SU-DHL-6 (cell line): ENCODE results near the gene TMEM267.

Experiments
- EZH2phosphoT487 ChIP-seq: fragments of 200-600 bp; sonication (generic), shearing (Covaris generic); conservative IDR thresholded peaks from 2 replicates; pipeline ENCODE4 v1.6.1; 2018; ENCODE audit warnings: mild to moderate bottlenecking, antibody characterized with exemption, low read length, moderate library complexity, mixed read lengths
- TF ChIP-seq, protein P1 (sequence below): fragments of 200-600 bp; sonication (generic); IDR thresholded peaks from one replicate; pipeline ENCODE4 v1.5.1; 2017; ENCODE audit warnings: antibody characterized with exemption, mild to moderate bottlenecking, low read length, moderate library complexity; ENCODE audit not compliant: insufficient read depth, poor library complexity, severe bottlenecking

DNA sequence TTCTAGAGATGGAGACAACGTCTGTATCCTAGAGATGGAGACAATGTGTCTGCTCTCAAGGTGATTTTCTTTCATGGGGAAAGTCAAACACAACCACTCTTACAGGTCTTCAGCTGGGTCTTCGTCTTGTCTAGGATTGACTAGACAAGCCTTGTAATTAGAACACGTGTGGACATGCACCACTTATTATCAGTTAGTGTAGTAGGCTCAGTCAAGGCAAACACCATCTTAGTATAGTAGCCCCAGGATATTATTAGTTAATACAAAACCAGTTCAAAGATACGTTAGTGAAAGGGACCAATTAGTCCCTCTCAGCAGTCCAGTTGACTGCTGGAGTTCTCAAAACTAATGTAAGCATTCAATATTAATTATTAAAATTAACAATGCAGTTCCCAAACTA is 56.4 kb downstream of the TMEM267 start:
- TF ChIP-seq, protein P1, sequence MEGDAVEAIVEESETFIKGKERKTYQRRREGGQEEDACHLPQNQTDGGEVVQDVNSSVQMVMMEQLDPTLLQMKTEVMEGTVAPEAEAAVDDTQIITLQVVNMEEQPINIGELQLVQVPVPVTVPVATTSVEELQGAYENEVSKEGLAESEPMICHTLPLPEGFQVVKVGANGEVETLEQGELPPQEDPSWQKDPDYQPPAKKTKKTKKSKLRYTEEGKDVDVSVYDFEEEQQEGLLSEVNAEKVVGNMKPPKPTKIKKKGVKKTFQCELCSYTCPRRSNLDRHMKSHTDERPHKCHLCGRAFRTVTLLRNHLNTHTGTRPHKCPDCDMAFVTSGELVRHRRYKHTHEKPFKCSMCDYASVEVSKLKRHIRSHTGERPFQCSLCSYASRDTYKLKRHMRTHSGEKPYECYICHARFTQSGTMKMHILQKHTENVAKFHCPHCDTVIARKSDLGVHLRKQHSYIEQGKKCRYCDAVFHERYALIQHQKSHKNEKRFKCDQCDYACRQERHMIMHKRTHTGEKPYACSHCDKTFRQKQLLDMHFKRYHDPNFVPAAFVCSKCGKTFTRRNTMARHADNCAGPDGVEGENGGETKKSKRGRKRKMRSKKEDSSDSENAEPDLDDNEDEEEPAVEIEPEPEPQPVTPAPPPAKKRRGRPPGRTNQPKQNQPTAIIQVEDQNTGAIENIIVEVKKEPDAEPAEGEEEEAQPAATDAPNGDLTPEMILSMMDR = no peak
- TF ChIP-seq EZH2phosphoT487 = no peak
